ENCODE results near the gene LYSMD4.

- TF ChIP-seq PATZ1 (CRISPR knock-in tag; IDR thresholded peaks at IDR 0.05; ENCODE audit: borderline replicate concordance) (no peak), ZNF8 (CRISPR knock-in tag; IDR thresholded peaks at IDR 0.05) (no peak), CREB5 (CRISPR knock-in tag; IDR thresholded peaks at IDR 0.05; ENCODE audit: low read depth) (no peak), ISL1 (CRISPR knock-in tag; IDR thresholded peaks at IDR 0.05) (no peak), SNAI2 (CRISPR knock-in tag; IDR thresholded peaks at IDR 0.05) (no peak), POU6F1 (CRISPR knock-in tag; IDR thresholded peaks at IDR 0.05; ENCODE audit: borderline replicate concordance, low read depth) (no peak), GLIS3 (CRISPR knock-in tag; IDR thresholded peaks at IDR 0.05) (no peak), TOX (CRISPR knock-in tag; IDR thresholded peaks at IDR 0.05; ENCODE audit: borderline replicate concordance) (no peak)
Measured at GRCh38 chr15:99777144-99777543, 43.9 kb upstream of the LYSMD4 start.
